Measurements from ENCODE around the gene ARL5A.

DNA sequence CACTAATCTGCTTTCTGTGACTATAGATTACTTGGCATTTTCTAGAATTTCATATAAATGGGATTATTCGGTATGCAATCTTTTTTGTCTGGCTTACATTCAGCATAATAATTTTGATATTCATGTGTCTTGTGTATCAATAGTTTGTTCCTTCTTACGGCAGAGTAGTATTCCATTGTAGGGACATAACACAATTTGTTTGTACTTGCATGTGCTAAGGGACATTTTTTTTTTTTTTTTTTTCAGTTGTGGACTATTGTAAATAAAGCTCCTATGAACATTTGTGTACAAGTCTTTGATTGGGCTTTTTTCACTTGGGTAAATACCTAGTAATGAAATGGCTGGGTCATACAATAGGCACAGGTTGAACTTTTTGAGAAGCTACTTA, 45.1 kb downstream of the ARL5A start:
- TF ChIP-seq, protein P1, sequence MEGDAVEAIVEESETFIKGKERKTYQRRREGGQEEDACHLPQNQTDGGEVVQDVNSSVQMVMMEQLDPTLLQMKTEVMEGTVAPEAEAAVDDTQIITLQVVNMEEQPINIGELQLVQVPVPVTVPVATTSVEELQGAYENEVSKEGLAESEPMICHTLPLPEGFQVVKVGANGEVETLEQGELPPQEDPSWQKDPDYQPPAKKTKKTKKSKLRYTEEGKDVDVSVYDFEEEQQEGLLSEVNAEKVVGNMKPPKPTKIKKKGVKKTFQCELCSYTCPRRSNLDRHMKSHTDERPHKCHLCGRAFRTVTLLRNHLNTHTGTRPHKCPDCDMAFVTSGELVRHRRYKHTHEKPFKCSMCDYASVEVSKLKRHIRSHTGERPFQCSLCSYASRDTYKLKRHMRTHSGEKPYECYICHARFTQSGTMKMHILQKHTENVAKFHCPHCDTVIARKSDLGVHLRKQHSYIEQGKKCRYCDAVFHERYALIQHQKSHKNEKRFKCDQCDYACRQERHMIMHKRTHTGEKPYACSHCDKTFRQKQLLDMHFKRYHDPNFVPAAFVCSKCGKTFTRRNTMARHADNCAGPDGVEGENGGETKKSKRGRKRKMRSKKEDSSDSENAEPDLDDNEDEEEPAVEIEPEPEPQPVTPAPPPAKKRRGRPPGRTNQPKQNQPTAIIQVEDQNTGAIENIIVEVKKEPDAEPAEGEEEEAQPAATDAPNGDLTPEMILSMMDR (conservative IDR thresholded peaks at IDR 0.05 in 1 of 2, IDR thresholded peaks at IDR 0.05 in 1 of 2; ENCODE audit: low read depth in 1 of 2, low read length in 2 of 2), result no peak
- TF ChIP-seq EZH2 (IDR thresholded peaks at IDR 0.05; ENCODE audit: low read length, missing control alignments), result no peak

Data from fibroblast of lung (primary cell).